Omental fat pad (tissue), 4 donors: ENCODE measurements around the gene LRRC70. TPM values are rescaled to one million over a fixed set of nuclear protein-coding genes. Genes with fewer than 3 reads are reported as not detected.

ENCODE experiments used
- ATAC-seq: fragments of 150-250 bp; one replicate; pipeline ENCODE4 v1.9.1; 2016; ENCODE audit warnings: mild to moderate bottlenecking, moderate library complexity; ENCODE audit not compliant: low FRiP score
- DNase-seq: peaks from one replicate; pipeline ENCODE4 v3.0.0-alpha.2; 2019; ENCODE audit warnings: low spot score
- CTCF ChIP-seq, 3 donors: fragments of 450-650 bp; IDR thresholded peaks; one replicate each; pipeline ENCODE4 v1.5.1; 2016 to 2017; ENCODE audit warnings: antibody characterized with exemption in 3 of 3, mild to moderate bottlenecking in 3 of 3, moderate library complexity in 2 of 3
- total RNA-seq, 4 donors: library from RNA; depleted of rRNA; stranded (reverse); fragments of >200 nt; gene quantifications; one replicate each; pipeline ENCODE4 v1.1.0, GENCODE V29; 2016

LRRC70 gene
- total RNA-seq, 4 donors from 2014 or later = 5.8 to 18.4 (median 7.6) TPM

- no peak for DNase-seq
- no peak for ATAC-seq
- no peak for TF ChIP-seq CTCF (IDR thresholded peaks at IDR 0.05)
Measured at GRCh38 chr5:62574599-62574998, 4.0 kb upstream of the LRRC70 start.

GRCh38 chr5:62575066-62575465, 3.6 kb upstream of the LRRC70 start:
- no peak for ATAC-seq
- TF ChIP-seq CTCF (IDR thresholded peaks at IDR 0.05) = no peak
- DNase-seq = no peak

- DNase-seq = no peak
- no peak for TF ChIP-seq CTCF (IDR thresholded peaks at IDR 0.05)
- no peak for ATAC-seq
Measured at GRCh38 chr5:62575489-62575888, 3.1 kb upstream of the LRRC70 start.

GRCh38 chr5:62576570-62577170, 1.9 kb upstream of the LRRC70 start:
- ATAC-seq (no peak), DNase-seq (no peak)
- no peak for TF ChIP-seq CTCF (IDR thresholded peaks at IDR 0.05)

GRCh38 chr5:62577488-62577887, 1.1 kb upstream of the LRRC70 start:
- no peak for TF ChIP-seq CTCF (IDR thresholded peaks at IDR 0.05)

GRCh38 chr5:62579761-62580160, 1.1 kb downstream of the LRRC70 start:
- TF ChIP-seq CTCF (IDR thresholded peaks at IDR 0.05) = no peak
- ATAC-seq = no peak
- no peak for DNase-seq

More at GRCh38 chr5:62577488-62577887, 1.1 kb upstream of the LRRC70 start:
- ATAC-seq (no peak), DNase-seq (no peak)

- no peak for ATAC-seq
- no peak for DNase-seq
- TF ChIP-seq CTCF (IDR thresholded peaks at IDR 0.05) = no peak
Measured at GRCh38 chr5:62581836-62582597, 3.4 kb downstream of the LRRC70 start.
